Hepatocyte (in vitro differentiated cells): ENCODE measurements around the gene CLP1. TPM values are rescaled to one million over a fixed set of nuclear protein-coding genes. Genes with fewer than 3 reads are reported as not detected.
A peak's percentile ranks its signal among the peaks of the same experiment; 100 is the strongest.

ENCODE experiments used
- DNase-seq: peaks from one replicate; pipeline ENCODE4 v3.0.0-alpha.2; 2016; ENCODE audit warnings: low spot score
- H2AFZ ChIP-seq: fragments of 200-600 bp; sonication (generic); 2 replicates; pipeline ENCODE4 v1.6.0; 2016; ENCODE audit warnings: antibody characterized with exemption, mild to moderate bottlenecking
- H3K27ac ChIP-seq: fragments of 200-600 bp; sonication (generic); 2 replicates; pipeline ENCODE4 v1.5.1; 2016; ENCODE audit warnings: mild to moderate bottlenecking
- H3K27me3 ChIP-seq: fragments of 200-600 bp; sonication (generic); 2 replicates; pipeline ENCODE4 v1.6.1; 2016
- H3K36me3 ChIP-seq: fragments of 200-600 bp; sonication (generic); replicated peaks from 2 replicates; pipeline ENCODE4 v1.5.1; 2016; ENCODE audit warnings: low read depth; ENCODE audit not compliant: insufficient read depth
- H3K4me1 ChIP-seq: fragments of 200-600 bp; sonication (generic); 2 replicates; pipeline ENCODE4 v1.5.1; 2016; ENCODE audit warnings: mild to moderate bottlenecking, moderate library complexity; ENCODE audit not compliant: insufficient read depth
- H3K4me2 ChIP-seq: fragments of 200-600 bp; sonication (generic); 2 replicates; pipeline ENCODE4 v1.6.0; 2016
- H3K4me3 ChIP-seq: fragments of 200-600 bp; sonication (generic); 2 replicates; pipeline ENCODE4 v1.5.1; 2016; ENCODE audit warnings: mild to moderate bottlenecking
- H3K79me2 ChIP-seq: fragments of 200-600 bp; sonication (generic); 2 replicates; pipeline ENCODE4 v1.6.0; 2017; ENCODE audit warnings: mild to moderate bottlenecking
- H3K9me2 ChIP-seq: fragments of 200-600 bp; sonication (generic); replicated peaks from 2 replicates; pipeline ENCODE4 v1.6.0; 2017; ENCODE audit warnings: mild to moderate bottlenecking; ENCODE audit not compliant: insufficient read depth
- H3K9me3 ChIP-seq: fragments of 200-600 bp; sonication (generic); 2 replicates; pipeline ENCODE4 v1.5.1; 2016; ENCODE audit warnings: low read depth, mild to moderate bottlenecking
- H4K20me1 ChIP-seq: fragments of 200-600 bp; sonication (generic); 2 replicates; pipeline ENCODE4 v1.6.0; 2016; ENCODE audit warnings: mild to moderate bottlenecking; ENCODE audit not compliant: insufficient read depth, poor library complexity, severe bottlenecking
- EZH2 ChIP-seq: fragments of 200-600 bp; sonication (generic); IDR thresholded peaks from 2 replicates; pipeline ENCODE4 v1.6.1; 2016; ENCODE audit warnings: antibody characterized with exemption, mild to moderate bottlenecking, borderline replicate concordance
- EZH2phosphoT487 ChIP-seq: fragments of 200-600 bp; sonication (generic); IDR thresholded peaks from one replicate; pipeline ENCODE4 v1.6.1; 2018; ENCODE audit warnings: antibody characterized with exemption, mild to moderate bottlenecking, low read depth, moderate library complexity; ENCODE audit not compliant: unreplicated experiment, severe bottlenecking
- WGBS: methylation state at CpG from one replicate; pipeline ENCODE4 v1.1.6; 2016; ENCODE audit warnings: low lambda C conversion rate; ENCODE audit errors: missing lambda C conversion rate; 5-methylcytosine and 5-hydroxymethylcytosine counted together
- polyA plus RNA-seq: library from polyadenylated mRNA; unstranded; fragments of >200 nt; fragmentation: Nextera tagmentation; extraction: Ambion mirVana; gene quantifications from 2 replicates; pipeline ENCODE4 v1.2.1, GENCODE V29; 2016
- total RNA-seq: library from RNA; depleted of rRNA; stranded (reverse); fragments of >200 nt; gene quantifications from 2 replicates; pipeline ENCODE4 v1.2.3, GENCODE V29; 2014
- TF ChIP-seq, protein P1 (sequence below): fragments of 200-600 bp; sonication (generic); IDR thresholded peaks from 2 replicates; pipeline ENCODE4 v1.5.1; 2016; ENCODE audit warnings: antibody characterized with exemption, mild to moderate bottlenecking; ENCODE audit not compliant: poor library complexity

The CLP1 gene
- total RNA-seq (13.4 and 15.4 TPM in 2 replicates), polyA plus RNA-seq (9.1 and 18.5 TPM in 2 replicates)

GRCh38 chr11:57657194-57658022 lies at the start of gene CLP1:
Gene CLP1 (plus strand): TSS chr11:57657762. CDS start chr11:57659477, 1,715 bp downstream.
- TF ChIP-seq, protein P1, sequence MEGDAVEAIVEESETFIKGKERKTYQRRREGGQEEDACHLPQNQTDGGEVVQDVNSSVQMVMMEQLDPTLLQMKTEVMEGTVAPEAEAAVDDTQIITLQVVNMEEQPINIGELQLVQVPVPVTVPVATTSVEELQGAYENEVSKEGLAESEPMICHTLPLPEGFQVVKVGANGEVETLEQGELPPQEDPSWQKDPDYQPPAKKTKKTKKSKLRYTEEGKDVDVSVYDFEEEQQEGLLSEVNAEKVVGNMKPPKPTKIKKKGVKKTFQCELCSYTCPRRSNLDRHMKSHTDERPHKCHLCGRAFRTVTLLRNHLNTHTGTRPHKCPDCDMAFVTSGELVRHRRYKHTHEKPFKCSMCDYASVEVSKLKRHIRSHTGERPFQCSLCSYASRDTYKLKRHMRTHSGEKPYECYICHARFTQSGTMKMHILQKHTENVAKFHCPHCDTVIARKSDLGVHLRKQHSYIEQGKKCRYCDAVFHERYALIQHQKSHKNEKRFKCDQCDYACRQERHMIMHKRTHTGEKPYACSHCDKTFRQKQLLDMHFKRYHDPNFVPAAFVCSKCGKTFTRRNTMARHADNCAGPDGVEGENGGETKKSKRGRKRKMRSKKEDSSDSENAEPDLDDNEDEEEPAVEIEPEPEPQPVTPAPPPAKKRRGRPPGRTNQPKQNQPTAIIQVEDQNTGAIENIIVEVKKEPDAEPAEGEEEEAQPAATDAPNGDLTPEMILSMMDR = no peak
- TF ChIP-seq EZH2phosphoT487 = no peak
- no peaks in the 10 kb centered on the region for H4K20me1 ChIP-seq
- H3K79me2 ChIP-seq = peaks cover 26% of the 10 kb centered on the region
- H3K4me2 ChIP-seq = peak within 1 kb of the TSS; percentile 82
- H3K9me3 ChIP-seq = no peaks in the 10 kb centered on the region
- H3K9me2 ChIP-seq = no peaks in the 10 kb centered on the region
- peak within 1 kb of the TSS; percentile 70 for H2AFZ ChIP-seq
- WGBS = 2% methylated on average over 45 of the region's 45 CpGs
- H3K4me1 ChIP-seq = peaks cover 6% of the 10 kb centered on the region
- H3K27ac ChIP-seq = peak within 1 kb of the TSS; percentile 86
- no peaks in the 10 kb centered on the region for H3K27me3 ChIP-seq
- H3K4me3 ChIP-seq = peak within 1 kb of the TSS; percentile 41
- H3K36me3 ChIP-seq = no peaks in the 10 kb centered on the region
- peak; percentile 99 for DNase-seq

DNA sequence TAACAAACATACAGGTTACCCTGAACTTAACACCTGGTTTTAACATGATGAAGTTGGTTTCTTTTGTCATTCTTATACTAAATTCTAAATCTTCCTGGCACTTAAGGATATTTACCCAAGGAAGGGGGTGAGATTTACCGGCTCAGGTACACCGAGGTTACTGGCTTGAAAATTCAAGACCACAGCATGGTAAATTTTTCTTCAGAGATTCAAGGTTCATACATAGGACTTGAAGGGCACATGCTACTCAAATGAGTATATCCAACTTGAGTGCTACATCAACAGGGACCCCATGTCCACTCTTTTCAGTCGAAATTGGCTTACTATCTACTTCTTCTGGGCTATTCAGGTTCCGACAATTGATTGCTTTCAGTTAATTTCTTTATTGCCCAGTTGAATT lies 47.4 kb upstream of the CLP1 start:
- no peak overlapping the region for H3K4me2 ChIP-seq
- no peak overlapping the region for H3K27ac ChIP-seq
- no peak for DNase-seq
- H3K9me3 ChIP-seq = no peaks in the 10 kb centered on the region
- no peaks in the 10 kb centered on the region for H3K36me3 ChIP-seq
- H3K4me3 ChIP-seq = no peak overlapping the region
- no peaks in the 10 kb centered on the region for H3K4me1 ChIP-seq
- 87% methylated on average over 4 of the region's 4 CpGs for WGBS
- no peaks in the 10 kb centered on the region for H3K27me3 ChIP-seq
- H4K20me1 ChIP-seq = no peaks in the 10 kb centered on the region
- no peak for TF ChIP-seq EZH2phosphoT487
- TF ChIP-seq, protein P1 = no peak
- H3K9me2 ChIP-seq = no peaks in the 10 kb centered on the region
- H3K79me2 ChIP-seq = no peaks in the 10 kb centered on the region
- no peak overlapping the region for H2AFZ ChIP-seq

DNA sequence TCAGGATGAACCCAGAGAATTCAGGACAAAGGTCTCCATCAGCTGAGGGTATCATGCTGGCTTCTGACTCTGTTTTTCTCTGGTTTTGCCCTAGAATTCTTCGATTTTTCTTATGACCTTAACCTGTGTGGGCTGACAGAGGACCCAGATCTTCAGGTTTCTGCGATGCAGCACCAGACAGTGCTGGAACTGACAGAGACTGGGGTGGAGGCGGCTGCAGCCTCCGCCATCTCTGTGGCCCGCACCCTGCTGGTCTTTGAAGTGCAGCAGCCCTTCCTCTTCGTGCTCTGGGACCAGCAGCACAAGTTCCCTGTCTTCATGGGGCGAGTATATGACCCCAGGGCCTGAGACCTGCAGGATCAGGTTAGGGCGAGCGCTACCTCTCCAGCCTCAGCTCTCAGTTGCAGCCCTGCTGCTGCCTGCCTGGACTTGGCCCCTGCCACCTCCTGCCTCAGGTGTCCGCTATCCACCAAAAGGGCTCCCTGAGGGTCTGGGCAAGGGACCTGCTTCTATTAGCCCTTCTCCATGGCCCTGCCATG lies 43.3 kb upstream of the CLP1 start:
- 90% methylated on average over 10 of the region's 10 CpGs for WGBS
- H2AFZ ChIP-seq = no peak overlapping the region
- H4K20me1 ChIP-seq = no peaks in the 10 kb centered on the region

More for the DNA sequence above, 43.3 kb upstream of the CLP1 start:
- Histone ChIP-seq H3K79me2 (no peaks in the 10 kb centered on the region), H3K4me3 (no peak overlapping the region), H3K27me3 (no peaks in the 10 kb centered on the region), H3K4me2 (no peak overlapping the region), H3K9me2 (no peaks in the 10 kb centered on the region), H3K4me1 (no peaks in the 10 kb centered on the region), H3K9me3 (no peaks in the 10 kb centered on the region), H3K36me3 (no peaks in the 10 kb centered on the region), H3K27ac (no peak overlapping the region)
- TF ChIP-seq EZH2 (no peak), EZH2phosphoT487 (no peak)
- TF ChIP-seq, protein P1 = no peak
- no peak for DNase-seq
